HEK293 (cell line): ENCODE results near the gene CERS5.

ENCODE experiments used
- CTCF ChIP-seq: fragments of 450-650 bp; formaldehyde crosslinking; IDR thresholded peaks from 2 replicates; pipeline ENCODE4 v1.5.1; 2016; ENCODE audit warnings: missing biosample characterization, missing genetic modification characterization
- FEZF1 ChIP-seq: fragments of 450-650 bp; formaldehyde crosslinking; IDR thresholded peaks from 2 replicates; pipeline ENCODE4 v1.5.1; 2016; ENCODE audit warnings: missing biosample characterization, missing genetic modification characterization
- ZEB2 ChIP-seq: fragments of 450-650 bp; formaldehyde crosslinking; IDR thresholded peaks from 2 replicates; pipeline ENCODE4 v1.5.1; 2016; ENCODE audit warnings: missing biosample characterization, missing genetic modification characterization
- ZNF274 ChIP-seq, 2 experiments: fragments of 200-500 bp in 1 of 2; fragments of 450-650 bp in 1 of 2; sonication (Bioruptor generic) in 1 of 2; formaldehyde crosslinking in 1 of 2; IDR thresholded peaks; 2 replicates each; pipeline versions ENCODE4 v1.5.1 to v1.6.1; 2014 to 2016; ENCODE audit warnings: borderline replicate concordance in 1 of 2, inconsistent platforms in 1 of 2, low read length in 1 of 2, missing biosample characterization in 1 of 2, missing genetic modification characterization in 1 of 2
- ZNF560 ChIP-seq: fragments of 450-650 bp; formaldehyde crosslinking; IDR thresholded peaks from 2 replicates; pipeline ENCODE4 v1.5.1; 2017; ENCODE audit warnings: missing biosample characterization, missing genetic modification characterization, borderline replicate concordance
- ZNF645 ChIP-seq: fragments of 450-650 bp; formaldehyde crosslinking; IDR thresholded peaks from 2 replicates; pipeline ENCODE4; 2016; ENCODE audit warnings: missing biosample characterization, missing genetic modification characterization
- ZNF701 ChIP-seq: fragments of 450-650 bp; formaldehyde crosslinking; IDR thresholded peaks from 2 replicates; pipeline ENCODE4 v1.5.1; 2016; ENCODE audit warnings: missing biosample characterization, missing genetic modification characterization
- ZNF768 ChIP-seq: fragments of 450-650 bp; formaldehyde crosslinking; IDR thresholded peaks from 2 replicates; pipeline ENCODE4 v1.5.1; 2018; ENCODE audit warnings: missing biosample characterization, mild to moderate bottlenecking, missing genetic modification characterization

- TF ChIP-seq CTCF (tag by site-specific recombination), result no peak
- TF ChIP-seq FEZF1, result no peak
- TF ChIP-seq ZNF768 (tag by site-specific recombination), result no peak
- no peak for TF ChIP-seq ZNF560 (tag by site-specific recombination)
- no peak for TF ChIP-seq ZEB2 (tag by site-specific recombination)
- TF ChIP-seq ZNF645 (tag by site-specific recombination), result no peak
- TF ChIP-seq ZNF701 (tag by site-specific recombination), result no peak
- no peak for TF ChIP-seq ZNF274 (IDR thresholded peaks at IDR 0.05; ENCODE audit: low read length)
- TF ChIP-seq ZNF274 (tag by site-specific recombination; IDR thresholded peaks at IDR 0.05; ENCODE audit: borderline replicate concordance), result no peak
Observed at GRCh38 chr12:50105913-50106450, 61.2 kb downstream of the CERS5 start.
